Activated CD4-positive, alpha-beta T cell treated with anti-CD3 and anti-CD28 coated beads, Interleukin-2, amount 10 ng/mL, durations not matched to agents 24 days and 14 days (primary cell): ENCODE measurements around the gene TP63. TPM values are rescaled to one million over a fixed set of nuclear protein-coding genes. Genes with fewer than 3 reads are reported as not detected.
"Not testable (repeated sequence)": the region's sequence is repeated elsewhere in the genome, so short reads cannot be mapped to it uniquely, and the experiment has no call there.

Experiments
- DNase-seq: peaks from one replicate; pipeline ENCODE4 v3.0.0; 2022
- H3K27ac Mint-ChIP-seq: one replicate; pipeline ENCODE4 v1.8.0; 2022; ENCODE audit warnings: mild to moderate bottlenecking, mixed read lengths
- H3K27me3 Mint-ChIP-seq: one replicate; pipeline ENCODE4 v1.8.0; 2022; ENCODE audit warnings: mixed read lengths
- H3K36me3 Mint-ChIP-seq: one replicate; pipeline ENCODE4 v1.8.0; 2022; ENCODE audit warnings: low read depth, mild to moderate bottlenecking, mixed read lengths
- H3K4me1 Mint-ChIP-seq: one replicate; pipeline ENCODE4 v1.8.0; 2021; ENCODE audit warnings: mixed read lengths
- H3K4me3 Mint-ChIP-seq: one replicate; pipeline ENCODE4 v1.8.0; 2022; ENCODE audit warnings: mild to moderate bottlenecking, moderate library complexity, mixed read lengths
- H3K9me3 Mint-ChIP-seq: one replicate; pipeline ENCODE4 v1.8.0; 2021; ENCODE audit warnings: mixed read lengths
- intact Hi-C: fragments of 100-400 bp; cut with micrococcal nuclease; formaldehyde crosslinking; loops from one replicate; pipeline ENCODE4 v1.15.1; 2023
- total RNA-seq: library from RNA; stranded (reverse); gene quantifications from 2 replicates; pipeline ENCODE4 v1.2.3, GENCODE V29; 2022

TP63 gene
- total RNA-seq, 1 donor from 2014 or later: 0.98 TPM

GRCh38 chr3:189602471-189602870 is 28.7 kb upstream of the TP63 start:
- Mint-ChIP-seq H3K4me3 (no peak overlapping the region), H3K27ac (no peak overlapping the region), H3K27me3 (peaks cover 2% of the 10 kb centered on the region), H3K4me1 (no peaks in the 10 kb centered on the region), H3K9me3 (peaks cover 8% of the 10 kb centered on the region), H3K36me3 (no peaks in the 10 kb centered on the region)
- intact Hi-C loops: no loop called here
- no peak for DNase-seq

DNA sequence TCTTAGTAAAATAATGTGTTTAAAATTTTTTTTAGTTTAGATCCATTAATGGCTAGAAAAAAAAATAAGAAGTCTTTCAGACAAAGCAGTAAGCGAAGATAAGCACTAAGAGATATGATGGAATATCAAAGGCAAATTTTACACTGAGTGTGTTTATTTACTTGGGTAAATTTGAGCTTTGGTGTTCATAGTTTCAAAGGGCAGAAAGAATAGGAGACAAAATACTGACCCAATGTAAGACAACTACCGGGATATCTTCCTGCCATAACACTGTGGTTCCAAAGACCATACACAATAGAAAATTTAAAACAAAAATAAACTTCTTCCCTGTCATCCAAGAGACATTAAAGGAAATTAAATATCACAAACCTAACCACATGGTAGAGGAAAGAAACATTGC is 25.5 kb upstream of the TP63 start:
- no peak overlapping the region for H3K27ac Mint-ChIP-seq
- DNase-seq: no peak
- H3K27me3 Mint-ChIP-seq: peaks cover 2% of the 10 kb centered on the region
- no peak overlapping the region for H3K4me3 Mint-ChIP-seq
- intact Hi-C loops: no loop called here
- no peaks in the 10 kb centered on the region for H3K4me1 Mint-ChIP-seq
- peaks cover 20% of the 10 kb centered on the region for H3K9me3 Mint-ChIP-seq
- H3K36me3 Mint-ChIP-seq: no peaks in the 10 kb centered on the region

DNA sequence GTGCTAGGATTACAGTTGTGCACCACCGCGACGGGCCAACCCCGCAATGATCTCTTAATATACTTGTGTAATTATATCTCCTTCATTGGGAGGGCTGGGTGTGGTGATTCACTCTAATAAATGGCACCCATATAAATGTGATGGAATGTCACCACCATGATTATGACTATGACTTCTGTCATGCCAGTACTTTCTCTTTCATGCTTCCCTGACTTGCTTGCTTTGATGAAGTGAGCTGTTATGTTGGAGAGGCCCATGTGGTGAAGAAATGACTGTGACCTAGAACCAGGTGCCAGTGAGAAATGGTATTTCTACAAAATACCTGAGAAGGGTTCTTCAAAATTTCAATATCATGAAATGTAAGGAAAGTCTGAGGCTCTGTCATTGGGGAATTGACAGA is 24.4 kb upstream of the TP63 start:
- Mint-ChIP-seq H3K4me1 (no peaks in the 10 kb centered on the region), H3K27me3 (no peaks in the 10 kb centered on the region), H3K27ac (no peak overlapping the region), H3K9me3 (peaks cover 26% of the 10 kb centered on the region), H3K36me3 (no peaks in the 10 kb centered on the region), H3K4me3 (no peak overlapping the region)
- DNase-seq: no peak
- intact Hi-C loops: no loop called here

- DNase-seq, H3K36me3 Mint-ChIP-seq, H3K27ac Mint-ChIP-seq, intact Hi-C loops, H3K4me3 Mint-ChIP-seq, H3K27me3 Mint-ChIP-seq, H3K4me1 Mint-ChIP-seq: not testable (repeated sequence)
- H3K9me3 Mint-ChIP-seq: peaks cover 39% of the 10 kb centered on the region
Observed at GRCh38 chr3:189612641-189613040, 18.5 kb upstream of the TP63 start.

DNA sequence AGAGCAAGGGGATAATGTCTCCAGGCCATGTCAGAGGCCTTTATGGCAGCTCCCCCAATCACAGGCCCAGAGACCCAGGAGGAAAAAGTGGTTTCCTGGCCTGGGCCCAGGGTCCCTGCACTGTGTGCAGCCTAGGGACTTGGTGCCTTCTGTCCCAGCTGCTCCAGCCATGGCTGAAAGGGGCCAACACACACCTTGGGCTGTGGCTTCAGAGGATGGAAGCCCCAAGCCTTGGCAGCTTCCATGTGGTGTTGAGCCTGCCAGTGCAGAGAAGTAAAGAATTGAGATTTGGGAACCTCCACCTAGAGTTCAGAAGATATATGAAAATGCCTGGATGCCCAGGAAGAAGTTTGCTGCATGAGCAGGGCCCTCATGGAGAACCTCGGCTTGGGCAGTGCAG is 18.1 kb upstream of the TP63 start:
- no peak for DNase-seq
- intact Hi-C loops: no loop called here
- H3K27me3 Mint-ChIP-seq: no peaks in the 10 kb centered on the region
- peaks cover 39% of the 10 kb centered on the region for H3K9me3 Mint-ChIP-seq
- H3K36me3 Mint-ChIP-seq: no peaks in the 10 kb centered on the region
- H3K4me3 Mint-ChIP-seq: no peak overlapping the region
- no peak overlapping the region for H3K27ac Mint-ChIP-seq
- no peaks in the 10 kb centered on the region for H3K4me1 Mint-ChIP-seq

- Mint-ChIP-seq H3K9me3 (peaks cover 9% of the 10 kb centered on the region), H3K36me3 (no peaks in the 10 kb centered on the region), H3K4me1 (peaks cover 21% of the 10 kb centered on the region), H3K27ac (no peak overlapping the region), H3K27me3 (no peaks in the 10 kb centered on the region), H3K4me3 (no peak overlapping the region)
- intact Hi-C loops: loop anchor here (2.0 kb wide), 1 partner anchor 49 kb away; no protein-coding TSS in a partner anchor
- DNase-seq: no peak
Observed at GRCh38 chr3:189621948-189622603, 9.1 kb upstream of the TP63 start.

DNA sequence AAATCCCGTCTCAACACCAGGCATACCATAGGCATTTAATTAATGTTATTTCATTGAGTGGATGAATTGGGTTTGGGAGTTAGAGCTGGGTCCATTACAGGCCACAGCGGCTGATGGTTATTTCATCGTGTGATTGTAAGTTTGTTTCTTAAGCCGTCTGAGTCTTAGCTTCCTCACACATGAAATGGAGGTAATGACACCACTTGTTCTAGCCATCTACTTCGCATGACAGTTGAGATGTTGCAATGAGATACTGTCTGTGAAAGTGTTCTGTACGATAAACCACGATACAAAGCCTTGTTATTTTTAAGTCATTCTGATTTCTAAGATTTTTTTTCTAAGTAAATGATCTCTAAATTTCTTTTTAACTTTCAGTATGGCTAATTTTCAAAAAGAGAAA is 8.6 kb upstream of the TP63 start:
- intact Hi-C loops: loop anchor here (2.0 kb wide), 1 partner anchor 50 kb away; no protein-coding TSS in a partner anchor
- no peak for DNase-seq
- Mint-ChIP-seq H3K36me3 (no peaks in the 10 kb centered on the region), H3K4me3 (no peak overlapping the region), H3K27ac (no peak overlapping the region), H3K9me3 (peaks cover 9% of the 10 kb centered on the region), H3K4me1 (peaks cover 21% of the 10 kb centered on the region), H3K27me3 (no peaks in the 10 kb centered on the region)

GRCh38 chr3:189624130-189624529 is 7.1 kb upstream of the TP63 start:
- H3K36me3 Mint-ChIP-seq: no peaks in the 10 kb centered on the region
- peaks cover 2% of the 10 kb centered on the region for H3K27me3 Mint-ChIP-seq
- H3K27ac Mint-ChIP-seq: no peak overlapping the region
- peaks cover 14% of the 10 kb centered on the region for H3K9me3 Mint-ChIP-seq
- H3K4me1 Mint-ChIP-seq: peaks cover 21% of the 10 kb centered on the region
- H3K4me3 Mint-ChIP-seq: no peak overlapping the region
- intact Hi-C loops: no loop called here
- DNase-seq: no peak

- Mint-ChIP-seq H3K9me3 (peaks cover 10% of the 10 kb centered on the region), H3K4me1 (peaks cover 23% of the 10 kb centered on the region), H3K36me3 (no peaks in the 10 kb centered on the region), H3K27me3 (peaks cover 2% of the 10 kb centered on the region), H3K4me3 (no peak overlapping the region), H3K27ac (no peak overlapping the region)
- no peak for DNase-seq
- intact Hi-C loops: no loop called here
Observed at GRCh38 chr3:189625071-189625470, 6.1 kb upstream of the TP63 start.

DNA sequence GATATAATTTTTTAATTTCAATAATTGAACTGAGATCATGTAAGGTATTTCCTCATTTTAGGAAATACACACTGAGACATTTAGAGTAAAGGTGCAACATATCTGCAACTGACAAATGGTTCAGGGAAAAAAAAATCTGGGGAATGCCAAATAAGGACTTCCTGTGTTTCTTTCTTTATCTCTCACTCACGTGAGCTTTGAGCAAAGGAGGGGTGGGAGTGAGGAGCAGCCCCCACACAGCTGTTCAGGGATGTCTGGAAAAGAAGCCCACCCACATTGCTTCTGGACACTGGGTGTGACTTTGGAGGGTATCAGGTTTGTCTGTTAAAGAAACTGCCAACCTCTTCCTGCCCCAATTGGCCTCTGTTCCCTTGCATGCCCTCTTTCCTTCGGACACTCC is 5.6 kb upstream of the TP63 start:
- intact Hi-C loops: no loop called here
- no peak overlapping the region for H3K4me3 Mint-ChIP-seq
- no peak overlapping the region for H3K27ac Mint-ChIP-seq
- DNase-seq: no peak
- H3K9me3 Mint-ChIP-seq: peaks cover 10% of the 10 kb centered on the region
- H3K36me3 Mint-ChIP-seq: no peaks in the 10 kb centered on the region
- H3K4me1 Mint-ChIP-seq: peaks cover 26% of the 10 kb centered on the region
- peaks cover 2% of the 10 kb centered on the region for H3K27me3 Mint-ChIP-seq

DNA sequence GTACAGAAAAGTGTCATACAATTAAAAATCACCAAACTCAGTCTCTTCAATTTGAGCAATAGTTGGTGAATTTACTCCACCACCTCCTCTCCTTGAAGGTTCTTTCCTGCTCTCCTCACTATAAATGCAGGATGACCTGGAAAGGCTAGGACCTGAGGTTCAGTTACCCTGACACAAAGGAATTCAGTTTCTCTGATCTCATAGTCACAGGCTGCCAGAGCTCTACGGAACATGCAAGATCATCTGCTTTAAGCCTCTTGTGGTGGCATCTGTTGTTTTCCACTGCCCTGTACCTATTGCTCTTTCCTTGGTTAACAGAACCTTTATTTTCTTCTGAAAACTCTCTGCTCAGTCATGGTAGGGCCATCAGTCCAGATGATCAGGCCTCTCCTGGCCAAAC is 4.9 kb upstream of the TP63 start:
- H3K27ac Mint-ChIP-seq: no peak overlapping the region
- no peak overlapping the region for H3K4me3 Mint-ChIP-seq
- H3K9me3 Mint-ChIP-seq: peaks cover 10% of the 10 kb centered on the region
- DNase-seq: no peak
- H3K4me1 Mint-ChIP-seq: peaks cover 31% of the 10 kb centered on the region
- no peaks in the 10 kb centered on the region for H3K36me3 Mint-ChIP-seq
- intact Hi-C loops: no loop called here
- peaks cover 2% of the 10 kb centered on the region for H3K27me3 Mint-ChIP-seq

GRCh38 chr3:189629803-189630455 is 1.3 kb upstream of the TP63 start:
- no peaks in the 10 kb centered on the region for H3K36me3 Mint-ChIP-seq
- intact Hi-C loops: loop anchor here (5.0 kb wide), 1 partner anchor 43 kb away; no protein-coding TSS in a partner anchor
- no peak overlapping the region for H3K27ac Mint-ChIP-seq
- H3K9me3 Mint-ChIP-seq: peaks cover 6% of the 10 kb centered on the region
- peaks cover 4% of the 10 kb centered on the region for H3K27me3 Mint-ChIP-seq
- peaks cover 27% of the 10 kb centered on the region for H3K4me1 Mint-ChIP-seq
- no peak overlapping the region for H3K4me3 Mint-ChIP-seq
- DNase-seq: no peak

DNA sequence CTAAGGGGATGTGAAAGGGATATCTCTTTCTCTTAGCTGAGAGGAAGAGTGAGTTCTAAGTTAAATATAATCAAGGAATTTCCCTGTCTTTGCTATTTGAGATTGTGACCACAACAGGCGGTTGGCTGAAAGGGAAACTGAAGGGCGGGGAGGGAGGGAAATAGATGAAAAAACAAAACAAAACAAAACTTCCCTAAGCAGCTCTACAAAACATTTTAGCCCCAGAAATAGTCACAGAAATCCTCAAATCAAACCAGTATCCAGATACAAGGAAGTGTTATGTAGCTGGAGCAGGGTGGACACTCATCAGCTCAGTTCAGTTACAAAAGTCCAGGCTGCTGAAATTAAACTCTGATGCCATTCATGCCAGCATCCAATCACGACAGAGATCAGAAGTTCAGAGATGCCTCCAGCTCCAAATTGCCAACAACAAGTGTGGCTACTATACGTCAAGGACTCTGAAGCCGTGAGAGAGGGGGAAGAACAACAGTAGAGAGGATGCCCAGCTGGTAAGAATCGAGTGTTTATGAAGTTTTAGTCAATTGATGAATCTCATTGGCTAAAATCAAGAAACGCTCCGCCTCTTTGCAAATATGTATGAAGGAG is 319 bp upstream of the TP63 start:
- H3K9me3 Mint-ChIP-seq: peaks cover 6% of the 10 kb centered on the region
- intact Hi-C loops: loop anchor here (5.0 kb wide), 1 partner anchor 44 kb away; no protein-coding TSS in a partner anchor
- H3K4me1 Mint-ChIP-seq: peaks cover 22% of the 10 kb centered on the region
- H3K4me3 Mint-ChIP-seq: peak overlapping the region; percentile 67
- H3K27me3 Mint-ChIP-seq: peaks cover 4% of the 10 kb centered on the region
- peak overlapping the region; percentile 81 for H3K27ac Mint-ChIP-seq
- DNase-seq: peak; percentile 55
- H3K36me3 Mint-ChIP-seq: no peaks in the 10 kb centered on the region

DNA sequence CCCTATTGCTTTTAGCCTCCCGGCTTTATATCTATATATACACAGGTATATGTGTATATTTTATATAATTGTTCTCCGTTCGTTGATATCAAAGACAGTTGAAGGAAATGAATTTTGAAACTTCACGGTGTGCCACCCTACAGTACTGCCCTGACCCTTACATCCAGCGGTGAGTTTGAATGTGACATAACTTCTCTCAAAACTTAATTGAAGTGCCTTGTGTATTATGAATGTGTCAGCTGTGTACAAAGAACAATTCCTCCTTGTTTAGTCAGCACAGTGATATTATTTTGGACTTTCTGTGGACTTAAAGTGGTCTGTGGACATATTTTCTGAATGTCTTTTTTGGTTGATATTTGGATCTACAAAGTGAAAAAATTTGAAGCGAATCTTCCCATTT is 220 bp downstream of the TP63 start:
- H3K4me3 Mint-ChIP-seq: no peak overlapping the region
- H3K27ac Mint-ChIP-seq: peak overlapping the region; percentile 17
- H3K9me3 Mint-ChIP-seq: peaks cover 6% of the 10 kb centered on the region
- intact Hi-C loops: loop anchor here (5.0 kb wide), 1 partner anchor 44 kb away; no protein-coding TSS in a partner anchor
- peaks cover 4% of the 10 kb centered on the region for H3K27me3 Mint-ChIP-seq
- H3K36me3 Mint-ChIP-seq: no peaks in the 10 kb centered on the region
- H3K4me1 Mint-ChIP-seq: peaks cover 19% of the 10 kb centered on the region
- DNase-seq: peak; percentile 47
